ENCODE results near the gene BRPF1. TPM values are rescaled to one million over a fixed set of nuclear protein-coding genes. Genes with fewer than 3 reads are reported as not detected.
A peak's percentile ranks its signal among the peaks of the same experiment; 100 is the strongest.

BRPF1 gene
- total RNA-seq, 1 donor from 2014 or later = 40.6 TPM

DNA sequence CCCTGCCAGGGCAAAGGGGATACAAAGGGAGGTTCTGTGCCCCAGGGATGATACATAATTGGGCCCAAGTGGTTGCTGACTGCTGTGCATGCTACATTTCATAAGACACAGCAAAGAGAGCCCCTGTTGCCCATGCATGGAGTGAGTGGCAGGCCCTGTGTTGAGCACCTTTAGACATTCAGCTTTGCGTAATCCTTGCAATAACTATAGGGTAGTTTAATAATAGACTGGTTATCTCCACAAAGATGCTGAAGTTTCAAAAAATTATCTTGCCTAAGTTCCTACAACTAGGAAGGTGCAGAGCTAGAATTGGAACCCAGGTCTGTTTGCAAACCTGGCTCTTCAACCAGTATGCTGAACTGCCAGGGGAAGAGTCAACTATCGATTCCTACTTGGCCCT lies 16.5 kb downstream of the BRPF1 start:
- no peak for DNase-seq (ENCODE audit: low spot score)
- H3K36me3 Mint-ChIP-seq (ENCODE audit: low read depth, unreplicated experiment) = peaks cover 43% of the 10 kb centered on the region
- no peak overlapping the region for H3K4me3 Mint-ChIP-seq (ENCODE audit: unreplicated experiment)
- H3K9me3 Mint-ChIP-seq (ENCODE audit: unreplicated experiment) = no peaks in the 10 kb centered on the region
- no peak for TF ChIP-seq CTCF (IDR thresholded peaks at IDR 0.05; ENCODE audit: unreplicated experiment)
- peaks cover 15% of the 10 kb centered on the region for H3K27me3 Mint-ChIP-seq (ENCODE audit: unreplicated experiment)
- H3K27ac Mint-ChIP-seq (ENCODE audit: unreplicated experiment) = peak overlapping the region; percentile 48
- H3K4me1 Mint-ChIP-seq (ENCODE audit: unreplicated experiment) = peaks cover 23% of the 10 kb centered on the region

DNA sequence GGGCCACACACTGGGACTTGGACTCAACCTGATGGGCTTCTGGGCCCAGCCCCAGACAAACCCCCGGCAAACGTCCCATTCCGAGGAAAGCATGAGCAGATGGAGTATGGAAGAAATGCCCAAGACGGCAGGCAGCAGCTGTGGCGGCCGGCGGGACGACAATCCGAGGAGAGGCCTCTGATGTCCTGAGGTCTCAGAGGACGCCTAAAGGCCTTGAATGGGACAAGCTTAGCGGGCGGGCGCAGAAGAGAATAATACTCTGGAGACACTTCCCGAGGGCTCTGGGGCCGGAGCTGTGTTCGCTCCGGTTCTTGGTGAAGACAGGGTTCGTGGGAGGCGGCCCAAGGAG lies 17.7 kb downstream of the BRPF1 start:
- Mint-ChIP-seq H3K9me3 (ENCODE audit: unreplicated experiment) (no peaks in the 10 kb centered on the region), H3K4me1 (ENCODE audit: unreplicated experiment) (peaks cover 25% of the 10 kb centered on the region), H3K4me3 (ENCODE audit: unreplicated experiment) (peak overlapping the region; percentile 98), H3K27me3 (ENCODE audit: unreplicated experiment) (peaks cover 17% of the 10 kb centered on the region), H3K36me3 (ENCODE audit: low read depth, unreplicated experiment) (peaks cover 39% of the 10 kb centered on the region), H3K27ac (ENCODE audit: unreplicated experiment) (peak overlapping the region; percentile 42)
- no peak for TF ChIP-seq CTCF (IDR thresholded peaks at IDR 0.05; ENCODE audit: unreplicated experiment)
- no peak for DNase-seq (ENCODE audit: low spot score)

- Mint-ChIP-seq H3K27ac (ENCODE audit: unreplicated experiment) (peak within 1 kb of the TSS; percentile 95), H3K27me3 (ENCODE audit: unreplicated experiment) (peaks cover 19% of the 10 kb centered on the region), H3K9me3 (ENCODE audit: unreplicated experiment) (no peaks in the 10 kb centered on the region), H3K36me3 (ENCODE audit: low read depth, unreplicated experiment) (peaks cover 34% of the 10 kb centered on the region), H3K4me1 (ENCODE audit: unreplicated experiment) (peaks cover 31% of the 10 kb centered on the region), H3K4me3 (ENCODE audit: unreplicated experiment) (peak within 1 kb of the TSS; percentile 98)
- no peak for TF ChIP-seq CTCF (IDR thresholded peaks at IDR 0.05; ENCODE audit: unreplicated experiment)
- peak; percentile 90 for DNase-seq (ENCODE audit: low spot score)
These were observed 18.4 kb downstream of the BRPF1 start, which contains the start of gene OGG1 for GRCh38 chr3:9749645-9750555. Gene OGG1 (plus strand): TSS chr3:9749952. CDS start chr3:9750287, 335 bp downstream.

- Mint-ChIP-seq H3K27ac (ENCODE audit: unreplicated experiment) (no peak overlapping the region), H3K9me3 (ENCODE audit: unreplicated experiment) (no peaks in the 10 kb centered on the region), H3K4me1 (ENCODE audit: unreplicated experiment) (peaks cover 32% of the 10 kb centered on the region), H3K27me3 (ENCODE audit: unreplicated experiment) (peaks cover 19% of the 10 kb centered on the region), H3K4me3 (ENCODE audit: unreplicated experiment) (peak overlapping the region; percentile 98), H3K36me3 (ENCODE audit: low read depth, unreplicated experiment) (peaks cover 31% of the 10 kb centered on the region)
- DNase-seq (ENCODE audit: low spot score) = no peak
- no peak for TF ChIP-seq CTCF (IDR thresholded peaks at IDR 0.05; ENCODE audit: unreplicated experiment)
These were observed 19.2 kb downstream of the BRPF1 start for GRCh38 chr3:9750556-9751411.
